H1 (cell line): ENCODE measurements around the gene IL16.

ENCODE experiments used
- JUN ChIP-seq: IDR thresholded peaks from 2 replicates; pipeline ENCODE4 v1.6.1; 2011; ENCODE audit warnings: low read depth, mild to moderate bottlenecking, improper control_type of control experiment, low read length
- TAF1 ChIP-seq: IDR thresholded peaks from 2 replicates; pipeline ENCODE4 v1.6.1; 2011; ENCODE audit warnings: mild to moderate bottlenecking, low read depth, low read length
- TF ChIP-seq, protein P1 (sequence below): IDR thresholded peaks from 2 replicates; pipeline ENCODE4 v1.6.1; 2012; ENCODE audit warnings: inconsistent platforms

DNA sequence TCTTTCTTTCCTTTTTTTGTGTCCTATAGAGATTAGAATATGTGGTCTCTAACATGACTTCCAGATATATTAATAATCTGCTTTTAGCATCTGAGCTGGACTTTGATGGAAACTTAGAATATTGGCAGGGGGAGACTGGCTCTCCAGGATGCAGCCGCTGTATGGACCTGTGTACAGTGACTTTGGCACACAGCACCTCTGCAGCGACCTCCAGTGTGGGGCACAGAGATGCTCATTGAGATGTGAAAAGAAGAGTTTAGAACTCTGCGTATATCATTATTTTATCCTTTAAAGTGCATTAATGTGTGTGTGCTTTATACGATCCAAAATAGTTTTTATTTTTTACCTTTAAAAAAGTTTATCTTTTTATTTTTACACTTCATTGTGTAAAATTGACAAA lies 44.3 kb upstream of the IL16 start:
- TF ChIP-seq, protein P1, sequence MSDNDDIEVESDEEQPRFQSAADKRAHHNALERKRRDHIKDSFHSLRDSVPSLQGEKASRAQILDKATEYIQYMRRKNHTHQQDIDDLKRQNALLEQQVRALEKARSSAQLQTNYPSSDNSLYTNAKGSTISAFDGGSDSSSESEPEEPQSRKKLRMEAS = no peak
- TF ChIP-seq TAF1 (no peak), JUN (no peak)
